A549 (cell line): Measurements from ENCODE around the gene CHEK2. TPM values are rescaled to one million over a fixed set of nuclear protein-coding genes. Genes with fewer than 3 reads are reported as not detected.
"Not testable (repeated sequence)": the region's sequence is repeated elsewhere in the genome, so short reads cannot be mapped to it uniquely, and the experiment has no call there.

ENCODE experiments used
- ATAC-seq, 2 experiments: fragments of 200-7000 bp in 1 of 2; fragments of >200 bp in 1 of 2; cut with Nextera tagmentation in 1 of 2; cut with Tn5 transposase in 1 of 2; 3 replicates each; pipeline versions ENCODE4 v1.8.0 to v1.9.1; 2018 to 2020; ENCODE audit warnings: mild to moderate bottlenecking in 1 of 2, moderate library complexity in 1 of 2
- CTCF ChIA-PET: fragments of 300-600 bp; sonication (Branson Sonifier 250); formaldehyde crosslinking; extraction: SDS; loops from one replicate; lab custom pipeline; 2021; ENCODE audit warnings: antibody characterized with exemption, inconsistent platforms; lab: Yijun Ruan, JAX
- POLR2A ChIA-PET: fragments of 350-600 bp; formaldehyde crosslinking; extraction: SDS; loops from one replicate; lab custom pipeline; 2021; ENCODE audit warnings: antibody characterized with exemption, inconsistent platforms; lab: Yijun Ruan, JAX
- DNase-seq, 2 experiments: peaks; one replicate each; pipeline versions ENCODE4 v3.0.0 to v3.0.0-alpha.2; 2011 to 2016; ENCODE audit warnings: low read depth in 1 of 2, low spot score in 1 of 2
- FAIRE-seq: peaks from 2 replicates; lab custom pipeline; 2011; peaks lifted over from hg19 to GRCh38; lab: Jason Lieb, UNC
- H3K27ac ChIP-seq, 2 experiments: fragments of >200 bp; sonication (Bioruptor Twin); formaldehyde crosslinking; 3 replicates each; pipeline ENCODE4 v1.5.1; 2016 to 2017
- H3K4me1 ChIP-seq: fragments of >200 bp; sonication (Bioruptor Twin); formaldehyde crosslinking; 3 replicates; pipeline ENCODE4 v1.6.1; 2016
- H3K4me2 ChIP-seq: fragments of >200 bp; sonication (Bioruptor Twin); formaldehyde crosslinking; 3 replicates; pipeline ENCODE4 v1.6.1; 2016
- H3K4me3 ChIP-seq: fragments of >200 bp; sonication (Bioruptor Twin); formaldehyde crosslinking; 3 replicates; pipeline ENCODE4 v1.5.1; 2016
- H3K9me3 ChIP-seq: fragments of >200 bp; sonication (Bioruptor Twin); formaldehyde crosslinking; 3 replicates; pipeline ENCODE4 v1.6.1; 2016
- CEBPB ChIP-seq, 2 experiments: fragments of >200 bp in 1 of 2; sonication (Bioruptor Twin) in 1 of 2; formaldehyde crosslinking in 1 of 2; IDR thresholded peaks; 2 replicates each; pipeline ENCODE4 v1.6.1; 2012 to 2016
- FOSL2 ChIP-seq, 2 experiments: fragments of 450-650 bp in 1 of 2; fragments of >200 bp in 1 of 2; sonication (Bioruptor Twin) in 1 of 2; formaldehyde crosslinking; IDR thresholded peaks; 2 replicates each; pipeline versions ENCODE4 v1.5.0 to v1.6.1; 2016 to 2020; ENCODE audit warnings: mild to moderate bottlenecking in 1 of 2, moderate library complexity in 1 of 2
- JUN ChIP-seq, 2 experiments: fragments of >200 bp; sonication (Bioruptor Twin); formaldehyde crosslinking; IDR thresholded peaks; 2 replicates in 1 of 2; 3 replicates in 1 of 2; pipeline ENCODE4 v1.6.1; 2016 to 2017
- KDM1A ChIP-seq: fragments of 200-600 bp; sonication (generic); IDR thresholded peaks from 2 replicates; pipeline ENCODE4 v1.6.1; 2016; ENCODE audit warnings: low read depth, mild to moderate bottlenecking
- PHF8 ChIP-seq: fragments of 200-600 bp; sonication (generic); IDR thresholded peaks from 2 replicates; pipeline ENCODE4 v1.6.1; 2016; ENCODE audit warnings: low read depth, mild to moderate bottlenecking, antibody characterized with exemption, moderate library complexity, borderline replicate concordance
- POLR2A ChIP-seq: IDR thresholded peaks from 2 replicates; pipeline ENCODE4 v1.6.1; 2012; ENCODE audit warnings: mild to moderate bottlenecking, low read length
- RFX5 ChIP-seq: fragments of 450-650 bp; IDR thresholded peaks from 2 replicates; pipeline ENCODE4 v1.7.1; 2014; ENCODE audit warnings: antibody characterized with exemption, mild to moderate bottlenecking, moderate library complexity
- WGBS: methylation state at CpG from one replicate; pipeline ENCODE4 v1.1.6; 2017; ENCODE audit errors: missing lambda C conversion rate; 5-methylcytosine and 5-hydroxymethylcytosine counted together
- polyA plus RNA-seq, 4 experiments: library from polyadenylated mRNA; depleted of rRNA in 3 of 4; stranded (reverse); fragments of >200 nt; fragmentation: RNase III in 1 of 4; extraction: RNeasy Plus Mini Kit Qiagen cat#74134 plus additional on column Dnase treatment in 1 of 4; gene quantifications; 2 replicates in 3 of 4; 3 replicates in 1 of 4; pipeline ENCODE4 v1.2.3, GENCODE V29; 2011 to 2017
- TF ChIP-seq, protein P1 (sequence below): IDR thresholded peaks from 2 replicates; pipeline ENCODE4 v1.6.1; 2012; ENCODE audit warnings: low read depth, borderline replicate concordance
- TF ChIP-seq, protein P2 (sequence below): IDR thresholded peaks from 2 replicates; pipeline ENCODE4 v1.6.1; 2012

The CHEK2 gene
- polyA plus RNA-seq, 2 of the 4 experiments (the other 2 are of a cell fraction), result 13.0 to 26.1 TPM

DNA sequence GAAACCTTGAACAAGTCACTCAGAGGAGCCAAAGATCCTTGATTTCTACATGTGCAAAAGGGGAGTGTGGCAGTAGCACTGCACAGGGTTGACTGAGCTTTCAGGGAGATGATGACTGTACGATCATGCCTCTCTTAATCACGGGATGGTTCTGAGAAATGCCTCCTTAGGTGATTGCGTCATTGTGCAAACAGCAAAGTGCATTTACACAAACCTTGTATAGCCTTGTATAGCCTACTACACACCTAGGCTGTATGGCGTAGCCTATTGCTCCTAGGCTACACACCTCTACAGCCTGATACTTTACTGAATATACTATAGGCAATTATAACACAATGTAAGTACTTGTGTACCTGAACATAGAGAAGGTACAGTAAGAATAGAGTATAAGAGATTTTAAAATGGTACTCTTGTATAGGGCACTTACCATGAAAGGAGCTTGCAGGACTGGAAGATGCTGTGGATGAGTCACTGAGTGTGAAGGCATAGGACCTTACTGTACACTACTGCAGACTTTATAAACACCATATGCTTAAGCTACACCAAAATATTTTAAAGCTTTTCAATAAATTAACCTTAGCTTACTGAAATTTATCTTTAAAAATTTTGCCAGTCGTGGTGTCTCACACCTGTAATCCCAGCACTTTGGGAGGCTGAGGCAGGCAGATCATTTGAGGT is 60.7 kb downstream of the CHEK2 start:
- Histone ChIP-seq H3K27ac (peak overlapping the region; percentile 98 to 99), H3K4me2 (peak overlapping the region; percentile 78), H3K4me1 (peaks cover 13% of the 10 kb centered on the region; the same call in 2 of the 3 replicates), H3K4me3 (peak overlapping the region; percentile 99; the same call in 2 of the 3 replicates)
- 43% methylated on average over 5 of the region's 5 CpGs for WGBS
- DNase-seq, result peak in 1 of 2 experiments; percentile 63
- H3K9me3 ChIP-seq; FAIRE-seq; ATAC-seq; TF ChIP-seq FOSL2 (IDR thresholded peaks at IDR 0.05): not testable (repeated sequence)
- TF ChIP-seq FOSL2 (CRISPR knock-in tag; IDR thresholded peaks at IDR 0.05) (peak; percentile 64), CEBPB (IDR thresholded peaks at IDR 0.05) (peak; percentile 55 to 62; a peak in 3 of 4 replicates)
- POLR2A ChIA-PET, result interaction anchor here (0.6 to 1.8 kb wide), 3 partner anchors 30 to 118 kb away, joined by 4 to 6 read pairs (median 4); no protein-coding TSS in a partner anchor
- CTCF ChIA-PET, result interaction anchor here (1.4 to 1.6 kb wide), 2 partner anchors 31 to 91 kb away, joined by 3 to 4 read pairs; partner anchors contain the start of gene CCDC117

DNA sequence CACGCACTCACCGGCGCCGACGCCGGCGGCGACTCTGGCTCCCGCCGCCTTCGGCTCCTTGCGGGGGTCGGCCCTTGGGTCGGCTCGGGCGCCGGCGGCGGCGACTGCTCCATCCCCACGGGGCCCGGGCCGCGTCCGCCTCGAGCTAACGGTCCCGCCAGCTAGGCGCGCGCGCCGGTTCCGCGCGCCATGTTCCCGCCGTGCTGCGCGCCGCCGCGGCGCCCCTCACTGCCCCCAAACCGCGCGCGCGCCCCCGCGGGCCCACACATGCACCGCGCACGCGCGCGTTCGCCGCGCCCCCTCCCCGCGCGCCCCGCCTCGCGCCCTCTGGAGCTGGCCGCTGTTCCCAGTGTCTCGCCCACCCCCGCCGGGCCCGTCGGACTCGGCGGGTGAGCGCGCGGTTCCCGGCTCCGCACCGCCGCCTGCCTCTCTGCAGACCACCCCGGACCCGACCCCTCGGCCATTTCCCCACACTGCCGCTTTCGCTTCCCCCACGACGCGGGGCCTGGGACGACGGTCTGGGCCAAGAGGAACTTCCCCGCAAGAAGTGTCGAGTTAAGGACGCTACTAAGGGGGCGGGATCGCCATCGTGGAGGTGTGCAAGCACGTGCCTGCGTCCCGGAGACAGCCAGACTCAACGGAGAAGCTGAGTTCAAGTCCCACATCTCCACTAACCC is 61.9 kb downstream of the CHEK2 start, which contains the start of gene TTC28:
Gene TTC28, minus strand, starts transcription at position 230 of the 677 bp plus-strand sequence. Its CDS starts 117 bp downstream, at position 113.
- not testable (repeated sequence) for FAIRE-seq, H3K9me3 ChIP-seq
- DNase-seq, result peak; percentile 6 to 77
- 5% methylated on average over 11 of the region's 101 CpGs for WGBS
- H3K4me3 ChIP-seq, result peak within 1 kb of the TSS; percentile 99
- TF ChIP-seq, protein P1, sequence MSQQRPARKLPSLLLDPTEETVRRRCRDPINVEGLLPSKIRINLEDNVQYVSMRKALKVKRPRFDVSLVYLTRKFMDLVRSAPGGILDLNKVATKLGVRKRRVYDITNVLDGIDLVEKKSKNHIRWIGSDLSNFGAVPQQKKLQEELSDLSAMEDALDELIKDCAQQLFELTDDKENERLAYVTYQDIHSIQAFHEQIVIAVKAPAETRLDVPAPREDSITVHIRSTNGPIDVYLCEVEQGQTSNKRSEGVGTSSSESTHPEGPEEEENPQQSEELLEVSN, result peak; percentile 91
- TF ChIP-seq, protein P2, sequence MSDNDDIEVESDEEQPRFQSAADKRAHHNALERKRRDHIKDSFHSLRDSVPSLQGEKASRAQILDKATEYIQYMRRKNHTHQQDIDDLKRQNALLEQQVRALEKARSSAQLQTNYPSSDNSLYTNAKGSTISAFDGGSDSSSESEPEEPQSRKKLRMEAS, result peak; percentile 88
- TF ChIP-seq JUN (IDR thresholded peaks at IDR 0.05) (peak in 1 of 2 experiments; percentile 31; a peak in 2 of 5 replicates), POLR2A (0 out of 2 replicates have a peak, but pooled peaks have one; percentile 15), PHF8 (peak; percentile 45; the same call in 1 of the 2 replicates)
- POLR2A ChIA-PET, result interaction anchor here (0.6 to 1.8 kb wide), 5 partner anchors 32 to 120 kb away, joined by 3 to 6 read pairs (median 4); no protein-coding TSS in a partner anchor
- 0 out of 6 replicates have a peak, but pooled peaks of 1 of the 2 experiments have one; percentile 19 for ATAC-seq
- H3K4me1 ChIP-seq, result peaks cover 13% of the 10 kb centered on the region; the same call in 2 of the 3 replicates
- CTCF ChIA-PET, result interaction anchor here (1.6 kb wide), 1 partner anchor 93 kb away, joined by 3 read pairs; the partner anchor contains the start of gene CCDC117
- peak within 1 kb of the TSS; percentile 78 for H3K4me2 ChIP-seq
- H3K27ac ChIP-seq, result peak within 1 kb of the TSS; percentile 98 to 99

DNA sequence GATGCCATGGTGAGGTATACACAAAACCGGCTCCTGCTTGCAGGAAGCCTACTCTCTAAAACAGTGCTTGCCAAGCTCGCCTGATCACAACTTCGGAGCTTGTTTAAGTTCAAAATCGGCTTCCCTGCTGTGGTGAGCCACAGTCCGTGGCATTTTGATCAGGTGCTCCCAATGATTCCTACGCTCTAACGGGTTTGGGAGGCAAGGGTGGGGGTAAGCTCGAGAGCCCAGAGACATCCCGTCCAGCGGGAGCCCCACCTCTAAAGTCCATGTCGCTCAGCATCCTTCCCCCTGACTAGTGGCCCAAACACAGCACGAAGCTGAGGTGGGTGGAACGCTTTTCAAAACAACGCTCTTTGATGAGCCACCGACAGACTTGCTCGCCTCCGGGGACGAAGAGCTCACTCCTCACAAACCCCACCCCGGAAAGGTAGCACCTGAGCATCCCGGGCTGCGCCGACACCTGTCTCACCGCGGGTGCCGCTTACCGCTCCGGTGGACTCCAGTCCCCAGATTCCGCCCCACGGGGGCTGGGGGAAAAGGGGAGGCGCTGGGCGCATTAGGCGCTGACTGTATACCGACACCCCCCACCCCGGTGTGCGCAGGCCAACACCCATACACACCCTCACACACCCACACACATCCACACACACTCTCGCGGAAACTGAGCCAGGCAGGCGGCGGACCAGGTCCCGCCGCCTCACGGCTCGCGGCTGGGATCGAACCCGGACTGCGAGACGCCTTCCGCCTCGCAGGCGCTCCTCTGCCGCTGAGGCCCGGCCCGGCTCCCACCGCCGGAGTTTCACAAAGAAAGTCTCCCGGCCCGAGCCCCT is 62.6 kb downstream of the CHEK2 start:
- ATAC-seq (peak in 1 of 2 experiments; percentile 74; a peak in 3 of 6 replicates), DNase-seq (peak in 1 of 2 experiments; percentile 23)
- WGBS, result 65% methylated on average over 7 of the region's 58 CpGs
- not testable (repeated sequence) for FAIRE-seq, H3K9me3 ChIP-seq
- POLR2A ChIA-PET, result interaction anchor here (1.0 to 1.8 kb wide), 4 partner anchors 32 to 120 kb away, joined by 3 to 6 read pairs (median 4); no protein-coding TSS in a partner anchor
- Histone ChIP-seq H3K4me1 (peaks cover 13% of the 10 kb centered on the region; the same call in 2 of the 3 replicates), H3K4me3 (peak overlapping the region; percentile 99), H3K4me2 (peak overlapping the region; percentile 78), H3K27ac (peak overlapping the region; percentile 98 to 99)
- CTCF ChIA-PET, result interaction anchor here (1.6 kb wide), 1 partner anchor 93 kb away, joined by 3 read pairs; the partner anchor contains the start of gene CCDC117

DNA sequence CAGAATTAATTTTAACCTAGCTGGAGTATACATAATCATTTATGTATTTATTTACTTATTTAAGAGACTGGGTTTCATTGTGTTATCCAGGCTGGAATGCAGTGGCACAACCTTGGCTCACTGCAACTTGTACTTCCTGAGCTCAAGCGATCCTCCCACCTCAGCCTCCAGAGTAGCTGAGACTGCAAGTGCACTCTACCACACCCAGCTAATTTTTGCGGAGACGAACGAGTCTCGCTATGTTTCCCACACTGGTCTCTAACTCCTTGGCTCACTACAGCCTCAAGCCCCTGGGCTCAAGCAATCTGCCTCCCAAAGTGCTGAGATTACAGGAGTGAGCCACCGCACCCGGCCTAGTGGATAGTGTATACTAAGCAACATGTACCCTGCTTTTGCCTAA is 63.5 kb downstream of the CHEK2 start:
- Histone ChIP-seq H3K4me2 (peak overlapping the region; percentile 78; the same call in 2 of the 3 replicates), H3K4me1 (peaks cover 13% of the 10 kb centered on the region; the same call in 2 of the 3 replicates)
- FAIRE-seq, ATAC-seq, H3K9me3 ChIP-seq, POLR2A ChIA-PET, CTCF ChIA-PET, H3K4me3 ChIP-seq, DNase-seq, H3K27ac ChIP-seq: not testable (repeated sequence)
- 93% methylated on average over 7 of the region's 7 CpGs for WGBS

DNA sequence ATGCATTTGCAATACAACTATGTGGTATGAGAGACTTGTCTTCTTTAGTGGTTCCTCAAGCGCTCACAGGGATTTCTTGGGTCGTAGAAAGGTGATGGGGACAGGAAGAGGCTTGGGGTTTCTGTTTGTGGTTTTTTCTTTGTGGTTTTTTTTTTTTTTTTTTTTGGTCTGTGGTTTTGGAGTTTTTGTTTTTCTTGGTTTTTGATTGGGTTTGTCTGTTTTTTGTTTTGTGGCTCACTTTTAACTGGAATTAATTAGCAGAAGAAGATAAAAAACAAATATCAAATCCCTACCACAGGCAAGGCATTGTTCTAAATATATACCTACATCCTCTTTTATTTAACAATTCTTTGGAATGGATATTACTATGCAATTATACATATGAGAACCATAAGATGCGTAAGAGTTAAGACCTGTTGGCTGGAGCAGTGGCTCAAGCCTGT is 67.5 kb downstream of the CHEK2 start:
- ChIA-PET POLR2A (no interaction called here), CTCF (no interaction called here)
- H3K4me3 ChIP-seq, result no peak overlapping the region
- no peak overlapping the region for H3K4me2 ChIP-seq
- ATAC-seq (no peak), FAIRE-seq (no peak), DNase-seq (no peak)
- H3K4me1 ChIP-seq, result no peaks in the 10 kb centered on the region
- no peak for TF ChIP-seq KDM1A
- TF ChIP-seq RFX5, result no peak
- H3K27ac ChIP-seq, result no peak overlapping the region
- 89% methylated on average over 3 of the region's 3 CpGs for WGBS
- H3K9me3 ChIP-seq, result no peaks in the 10 kb centered on the region
